Neural progenitor cell (in vitro differentiated cells): ENCODE measurements around the gene LTF. TPM values are rescaled to one million over a fixed set of nuclear protein-coding genes. Genes with fewer than 3 reads are reported as not detected.

Experiments
- DNase-seq: peaks from one replicate; pipeline ENCODE4 v3.0.0-alpha.2; 2016; ENCODE audit warnings: low spot score
- H2AFZ ChIP-seq: fragments of 200-600 bp; sonication (generic); replicated peaks from 2 replicates; pipeline ENCODE4 v1.6.1; 2016; ENCODE audit warnings: antibody characterized with exemption
- H3F3A ChIP-seq: fragments of 200-600 bp; sonication (generic); 2 replicates; pipeline ENCODE4 v1.6.1; 2016; ENCODE audit warnings: antibody characterized with exemption, low read depth
- H3K27ac ChIP-seq: fragments of 200-600 bp; sonication (generic); 2 replicates; pipeline ENCODE4 v1.5.1; 2016; ENCODE audit warnings: mild to moderate bottlenecking
- H3K27me3 ChIP-seq: fragments of 200-600 bp; sonication (generic); 2 replicates; pipeline ENCODE4 v1.6.1; 2016; ENCODE audit warnings: mild to moderate bottlenecking, moderate library complexity
- H3K36me3 ChIP-seq: fragments of 200-600 bp; sonication (generic); 2 replicates; pipeline ENCODE4 v1.5.1; 2016
- H3K4me1 ChIP-seq: fragments of 200-600 bp; sonication (generic); 2 replicates; pipeline ENCODE4 v1.6.1; 2016; ENCODE audit warnings: mixed run types
- H3K4me2 ChIP-seq: fragments of 200-600 bp; sonication (generic); 2 replicates; pipeline ENCODE4 v1.6.1; 2016
- H3K4me3 ChIP-seq: fragments of 200-600 bp; sonication (generic); 2 replicates; pipeline ENCODE4 v1.5.1; 2016
- H3K79me2 ChIP-seq: fragments of 200-600 bp; sonication (generic); 2 replicates; pipeline ENCODE4 v1.6.1; 2016; ENCODE audit warnings: low read depth
- H3K9ac ChIP-seq: fragments of 200-600 bp; sonication (generic); 2 replicates; pipeline ENCODE4 v1.6.1; 2016
- H3K9me3 ChIP-seq: fragments of 200-600 bp; sonication (generic); 2 replicates; pipeline ENCODE4 v1.5.1; 2016; ENCODE audit warnings: low read depth
- H4K20me1 ChIP-seq: fragments of 200-600 bp; sonication (generic); 2 replicates; pipeline ENCODE4 v1.6.1; 2016; ENCODE audit warnings: low read depth
- H3K27ac Mint-ChIP-seq: 3 replicates; pipeline ENCODE4 v1.8.0; 2021; ENCODE audit warnings: mixed read lengths
- H3K27me3 Mint-ChIP-seq: 2 replicates; pipeline ENCODE4 v1.8.0; 2022; ENCODE audit warnings: low read depth, mild to moderate bottlenecking, inconsistent platforms, moderate library complexity, mixed read lengths; ENCODE audit not compliant: insufficient read depth
- H3K36me3 Mint-ChIP-seq: 3 replicates; pipeline ENCODE4 v1.8.0; 2021; ENCODE audit warnings: mixed read lengths
- H3K4me1 Mint-ChIP-seq: 3 replicates; pipeline ENCODE4 v1.8.0; 2021; ENCODE audit warnings: mixed read lengths
- H3K4me3 Mint-ChIP-seq: 3 replicates; pipeline ENCODE4 v1.8.0; 2021; ENCODE audit warnings: mild to moderate bottlenecking, moderate library complexity, mixed read lengths
- H3K9me3 Mint-ChIP-seq: 3 replicates; pipeline ENCODE4 v1.8.0; 2020; ENCODE audit warnings: mixed read lengths
- CTCF ChIP-seq: fragments of 200-600 bp; sonication (generic); IDR thresholded peaks from 2 replicates; pipeline ENCODE4 v1.5.1; 2017; ENCODE audit warnings: antibody characterized with exemption, mild to moderate bottlenecking
- EZH2 ChIP-seq: fragments of 200-600 bp; sonication (generic); IDR thresholded peaks from 2 replicates; pipeline ENCODE4 v1.6.1; 2017; ENCODE audit warnings: antibody characterized with exemption, mild to moderate bottlenecking, moderate library complexity
- EZH2phosphoT487 ChIP-seq: fragments of 200-600 bp; sonication (generic); IDR thresholded peaks from 2 replicates; pipeline ENCODE4 v1.6.1; 2017; ENCODE audit warnings: antibody characterized with exemption
- total RNA-seq: library from RNA; depleted of rRNA; stranded (reverse); fragments of >200 nt; gene quantifications from 2 replicates; pipeline ENCODE4 v1.2.3, GENCODE V29; 2015; ENCODE audit warnings: low replicate concordance

The LTF gene
- total RNA-seq, 1 donor from 2014 or later, result not detected

- no peaks in the 10 kb centered on the region for H3F3A ChIP-seq
- H3K9ac ChIP-seq, result no peak overlapping the region
- no peaks in the 10 kb centered on the region for H3K4me1 ChIP-seq
- TF ChIP-seq CTCF, result no peak
- no peak for TF ChIP-seq EZH2phosphoT487
- no peak for TF ChIP-seq EZH2
- H3K4me2 ChIP-seq, result no peak overlapping the region
- H4K20me1 ChIP-seq, result no peaks in the 10 kb centered on the region
- no peak overlapping the region for H2AFZ ChIP-seq
- no peak for DNase-seq
- Mint-ChIP-seq H3K9me3 (peaks cover 4% of the 10 kb centered on the region), H3K4me1 (peaks cover 4% of the 10 kb centered on the region), H3K27me3 (peaks cover 10% of the 10 kb centered on the region), H3K36me3 (no peaks in the 10 kb centered on the region), H3K4me3 (no peak overlapping the region), H3K27ac (no peak overlapping the region)
- H3K4me3 ChIP-seq, result no peak overlapping the region
- H3K27me3 ChIP-seq, result peaks cover 12% of the 10 kb centered on the region
- no peaks in the 10 kb centered on the region for H3K79me2 ChIP-seq
- H3K27ac ChIP-seq, result no peak overlapping the region
- H3K9me3 ChIP-seq, result no peaks in the 10 kb centered on the region
- H3K36me3 ChIP-seq, result no peaks in the 10 kb centered on the region
Observed at GRCh38 chr3:46489381-46489780, 24.7 kb upstream of the LTF start.

- Mint-ChIP-seq H3K36me3 (no peaks in the 10 kb centered on the region), H3K27ac (no peak overlapping the region), H3K9me3 (peaks cover 4% of the 10 kb centered on the region), H3K4me3 (no peak overlapping the region), H3K4me1 (peaks cover 4% of the 10 kb centered on the region), H3K27me3 (peaks cover 10% of the 10 kb centered on the region)
- TF ChIP-seq EZH2phosphoT487, result no peak
- TF ChIP-seq CTCF, result peak; percentile 96
- no peak for TF ChIP-seq EZH2
- no peak overlapping the region for H3K9ac ChIP-seq
- H3K27me3 ChIP-seq, result peaks cover 12% of the 10 kb centered on the region
- H2AFZ ChIP-seq, result peak overlapping the region; percentile 71
- no peak overlapping the region for H3K27ac ChIP-seq
- H3K4me2 ChIP-seq, result peak overlapping the region; percentile 63
- no peaks in the 10 kb centered on the region for H3K4me1 ChIP-seq
- no peaks in the 10 kb centered on the region for H3F3A ChIP-seq
- peak; percentile 96 for DNase-seq
- H3K79me2 ChIP-seq, result no peaks in the 10 kb centered on the region
- H4K20me1 ChIP-seq, result no peaks in the 10 kb centered on the region
- no peak overlapping the region for H3K4me3 ChIP-seq
- no peaks in the 10 kb centered on the region for H3K36me3 ChIP-seq
- H3K9me3 ChIP-seq, result no peaks in the 10 kb centered on the region
Observed at GRCh38 chr3:46488735-46489361, 24.1 kb upstream of the LTF start.

- Histone ChIP-seq H3K27ac (no peak overlapping the region), H3F3A (no peaks in the 10 kb centered on the region), H3K4me2 (no peak overlapping the region), H3K27me3 (peaks cover 12% of the 10 kb centered on the region), H3K4me1 (no peaks in the 10 kb centered on the region), H3K79me2 (no peaks in the 10 kb centered on the region), H4K20me1 (no peaks in the 10 kb centered on the region), H2AFZ (no peak overlapping the region), H3K9me3 (no peaks in the 10 kb centered on the region), H3K4me3 (no peak overlapping the region), H3K36me3 (no peaks in the 10 kb centered on the region), H3K9ac (no peak overlapping the region)
- TF ChIP-seq EZH2, result no peak
- H3K9me3 Mint-ChIP-seq, result no peaks in the 10 kb centered on the region
- peaks cover 4% of the 10 kb centered on the region for H3K4me1 Mint-ChIP-seq
- H3K27ac Mint-ChIP-seq, result no peak overlapping the region
- no peaks in the 10 kb centered on the region for H3K36me3 Mint-ChIP-seq
- no peak overlapping the region for H3K4me3 Mint-ChIP-seq
- no peak for DNase-seq
- peaks cover 5% of the 10 kb centered on the region for H3K27me3 Mint-ChIP-seq
Observed at GRCh38 chr3:46485779-46486175, 21.1 kb upstream of the LTF start.

- Mint-ChIP-seq H3K27me3 (peaks cover 5% of the 10 kb centered on the region), H3K9me3 (no peaks in the 10 kb centered on the region), H3K36me3 (no peaks in the 10 kb centered on the region), H3K4me3 (no peak overlapping the region), H3K27ac (no peak overlapping the region), H3K4me1 (peaks cover 4% of the 10 kb centered on the region)
- no peak overlapping the region for H3K27ac ChIP-seq
- H3K79me2 ChIP-seq, result no peaks in the 10 kb centered on the region
- no peaks in the 10 kb centered on the region for H3K4me1 ChIP-seq
- peaks cover 12% of the 10 kb centered on the region for H3K27me3 ChIP-seq
- no peaks in the 10 kb centered on the region for H3K36me3 ChIP-seq
- no peaks in the 10 kb centered on the region for H3K9me3 ChIP-seq
- no peak overlapping the region for H2AFZ ChIP-seq
- H3K9ac ChIP-seq, result no peak overlapping the region
- TF ChIP-seq EZH2 (no peak), EZH2phosphoT487 (no peak), CTCF (no peak)
- no peaks in the 10 kb centered on the region for H4K20me1 ChIP-seq
- no peaks in the 10 kb centered on the region for H3F3A ChIP-seq
- no peak overlapping the region for H3K4me3 ChIP-seq
- H3K4me2 ChIP-seq, result no peak overlapping the region
- DNase-seq, result no peak
Observed at GRCh38 chr3:46484911-46485778, 20.4 kb upstream of the LTF start.
